Right lobe of liver (tissue), 4 donors: ENCODE results near the gene CCT8L2.
"Not testable (repeated sequence)": the region's sequence is repeated elsewhere in the genome, so short reads cannot be mapped to it uniquely, and the experiment has no call there.

Source experiments
- CTCF ChIP-seq, 4 donors: fragments of 200-600 bp in 3 of 4; fragments of 450-650 bp in 1 of 4; IDR thresholded peaks; one replicate each; pipeline versions ENCODE4 v1.5.1 to v1.8.0; 2016 to 2022; ENCODE audit warnings: antibody characterized with exemption in 4 of 4, mild to moderate bottlenecking in 2 of 4
- POLR2A ChIP-seq: fragments of 450-650 bp; IDR thresholded peaks from one replicate; pipeline ENCODE4 v1.6.1; 2017; ENCODE audit warnings: antibody characterized with exemption, mild to moderate bottlenecking
- donor health status: DM: no; HTN: no; CAD: no.
- donor health status: DM: no; HTN: no; CAD: no.
- donor health status: DM: no; HTN: yes; CAD: no.

- not testable (repeated sequence) for TF ChIP-seq CTCF (IDR thresholded peaks at IDR 0.05); POLR2A
Measured at GRCh38 chr22:16580872-16581271, 11.7 kb downstream of the CCT8L2 start.
